ENCODE data around the gene NME2. TPM values are rescaled to one million over a fixed set of nuclear protein-coding genes. Genes with fewer than 3 reads are reported as not detected.
A peak's percentile ranks its signal among the peaks of the same experiment; 100 is the strongest.
"Not testable (repeated sequence)": the region's sequence is repeated elsewhere in the genome, so short reads cannot be mapped to it uniquely, and the experiment has no call there.

Gene NME2
- total RNA-seq, 4 donors from 2014 or later, result 83.4 to 482 (median 290) TPM

GRCh38 chr17:51165680-51166197 lies 472 bp upstream of the NME2 start:
- no peaks in the 10 kb centered on the region for H3K27me3 ChIP-seq
- peaks cover 7 to 24% (median 17%) of the 10 kb centered on the region in 4 donors for H3K4me1 ChIP-seq
- WGBS, 2 donors (ENCODE audit: low coverage in 1 of 2), result 13% methylated on average over 21 of the region's 21 CpGs; no CpG with 5 or more reads in 1 of the 2 donors
- peak; percentile 43 for DNase-seq
- intact Hi-C loops (cut with DNase I; ENCODE audit: low total_unique reads) (no loop called here), in situ Hi-C loops (cut with MboI; ENCODE audit: low pct_ligation_motif_present in 1 of 4, low pct_unique_long_range_greater_than_20kb in 1 of 4, low sequenced_read_pairs in 3 of 4) (loop anchor here in 2 of 4 donors (25.0 kb wide), 1 partner anchor 303 kb away; the partner anchor contains the start of gene TOB1 (in 2 of the 2))
- TF ChIP-seq EP300 (IDR thresholded peaks at IDR 0.05; ENCODE audit: low read depth) (no peak), CTCF (IDR thresholded peaks at IDR 0.05) (no peak), POLR2A (IDR thresholded peaks at IDR 0.05) (peak; percentile 96), POLR2AphosphoS5 (IDR thresholded peaks at IDR 0.05) (no peak)
- peaks cover 0 to 14% (median 0%) of the 10 kb centered on the region in 4 donors for H3K36me3 ChIP-seq
- H3K27ac ChIP-seq, result peak overlapping the region; percentile 97 to 98 (median 98)
- no peaks in the 10 kb centered on the region for H3K9me3 ChIP-seq
- peak overlapping the region; percentile 70 to 100 (median 92) for H3K4me3 ChIP-seq

GRCh38 chr17:51166987-51167931 lies 1.0 kb downstream of the NME2 start:
- no peaks in the 10 kb centered on the region for H3K9me3 ChIP-seq
- DNase-seq, result peak; percentile 64
- TF ChIP-seq CTCF (IDR thresholded peaks at IDR 0.05) (peak; percentile 72 to 87 (median 74)), EP300 (IDR thresholded peaks at IDR 0.05; ENCODE audit: low read depth) (no peak), POLR2A (IDR thresholded peaks at IDR 0.05) (no peak), POLR2AphosphoS5 (IDR thresholded peaks at IDR 0.05) (peak in 1 of 3 donors; percentile 4)
- peak overlapping the region; percentile 70 to 100 (median 92) for H3K4me3 ChIP-seq
- WGBS, 2 donors (ENCODE audit: low coverage in 1 of 2), result 0 to 8% methylated on average over 2 to 40 of the region's 42 CpGs
- H3K4me1 ChIP-seq, result peaks cover 7 to 24% (median 17%) of the 10 kb centered on the region in 4 donors
- in situ Hi-C loops (cut with MboI; ENCODE audit: low pct_ligation_motif_present in 1 of 4, low pct_unique_long_range_greater_than_20kb in 1 of 4, low sequenced_read_pairs in 3 of 4) (loop anchor here in 2 of 4 donors (25.0 kb wide), 1 partner anchor 305 kb away; the partner anchor contains the start of gene TOB1 (in 2 of the 2)), intact Hi-C loops (cut with DNase I; ENCODE audit: low total_unique reads) (no loop called here)
- peaks cover 0 to 11% (median 3%) of the 10 kb centered on the region in 4 donors for H3K36me3 ChIP-seq
- peak overlapping the region; percentile 97 to 98 (median 98) for H3K27ac ChIP-seq
- H3K27me3 ChIP-seq, result no peaks in the 10 kb centered on the region

GRCh38 chr17:51169340-51169739 lies 3.1 kb downstream of the NME2 start:
- WGBS, 2 donors (ENCODE audit: low coverage in 1 of 2), result 83 to 93% methylated on average over 1 of the region's 1 CpG
- peaks cover 7 to 24% (median 17%) of the 10 kb centered on the region in 4 donors for H3K4me1 ChIP-seq
- H3K27me3 ChIP-seq, result no peaks in the 10 kb centered on the region
- intact Hi-C loops (cut with DNase I; ENCODE audit: low total_unique reads) (no loop called here), in situ Hi-C loops (cut with MboI; ENCODE audit: low pct_ligation_motif_present in 1 of 4, low pct_unique_long_range_greater_than_20kb in 1 of 4, low sequenced_read_pairs in 3 of 4) (loop anchor here in 2 of 4 donors (25.0 kb wide), 1 partner anchor 307 kb away; the partner anchor contains the start of gene TOB1 (in 2 of the 2))
- no peak overlapping the region for H3K27ac ChIP-seq
- DNase-seq, result no peak
- TF ChIP-seq POLR2A (IDR thresholded peaks at IDR 0.05) (no peak), CTCF (IDR thresholded peaks at IDR 0.05) (no peak), POLR2AphosphoS5 (IDR thresholded peaks at IDR 0.05) (no peak), EP300 (IDR thresholded peaks at IDR 0.05; ENCODE audit: low read depth) (no peak)
- no peaks in the 10 kb centered on the region for H3K9me3 ChIP-seq
- peaks cover 0 to 11% (median 3%) of the 10 kb centered on the region in 4 donors for H3K36me3 ChIP-seq
- H3K4me3 ChIP-seq, result no peak overlapping the region

- intact Hi-C loops (cut with DNase I; ENCODE audit: low total_unique reads), result no loop called here
- in situ Hi-C loops (cut with MboI; ENCODE audit: low pct_ligation_motif_present in 1 of 4, low pct_unique_long_range_greater_than_20kb in 1 of 4, low sequenced_read_pairs in 3 of 4), result loop anchor here in 2 of 4 donors (25.0 kb wide), 1 partner anchor 308 kb away; the partner anchor contains the start of gene TOB1 (in 2 of the 2)
- Histone ChIP-seq H3K9me3 (no peaks in the 10 kb centered on the region), H3K27me3 (no peaks in the 10 kb centered on the region), H3K4me1 (peaks cover 0 to 18% (median 12%) of the 10 kb centered on the region in 4 donors), H3K36me3 (peaks cover 0 to 11% (median 3%) of the 10 kb centered on the region in 4 donors), H3K27ac (peak overlapping the region in 1 of 4 donors; percentile 6), H3K4me3 (no peak overlapping the region)
- DNase-seq, result no peak
- WGBS, 2 donors (ENCODE audit: low coverage in 1 of 2), result 79 to 94% methylated on average over 2 of the region's 2 CpGs
- TF ChIP-seq POLR2AphosphoS5 (IDR thresholded peaks at IDR 0.05) (no peak), CTCF (IDR thresholded peaks at IDR 0.05) (no peak), POLR2A (IDR thresholded peaks at IDR 0.05) (no peak), EP300 (IDR thresholded peaks at IDR 0.05; ENCODE audit: low read depth) (no peak)
Measured at GRCh38 chr17:51170736-51171135, 4.5 kb downstream of the NME2 start.

GRCh38 chr17:51172030-51172429 lies 5.8 kb downstream of the NME2 start:
- intact Hi-C loops (cut with DNase I; ENCODE audit: low total_unique reads); H3K4me3 ChIP-seq; H3K27ac ChIP-seq; H3K27me3 ChIP-seq; H3K9me3 ChIP-seq; DNase-seq: not testable (repeated sequence)
- Histone ChIP-seq H3K4me1 (peaks cover 0 to 16% (median 9%) of the 10 kb centered on the region in 4 donors), H3K36me3 (peaks cover 0 to 11% (median 3%) of the 10 kb centered on the region in 4 donors)
- 80 to 97% methylated on average over 6 to 9 of the region's 9 CpGs for WGBS, 2 donors (ENCODE audit: low coverage in 1 of 2)
- in situ Hi-C loops (cut with MboI; ENCODE audit: low pct_ligation_motif_present in 1 of 4, low pct_unique_long_range_greater_than_20kb in 1 of 4, low sequenced_read_pairs in 3 of 4), result loop anchor here in 2 of 4 donors (25.0 kb wide), 1 partner anchor 310 kb away; the partner anchor contains the start of gene TOB1 (in 2 of the 2)

Measured in transverse colon (tissue), 4 donors.